Stomach smooth muscle (tissue), 2 donors: ENCODE data around the gene CMPK2.
"Not testable (repeated sequence)": the region's sequence is repeated elsewhere in the genome, so short reads cannot be mapped to it uniquely, and the experiment has no call there.

ENCODE experiments used
- H3K27ac ChIP-seq: one replicate; pipeline ENCODE4 v1.7.0; 2013; ENCODE audit warnings: mild to moderate bottlenecking, low read length, inconsistent platforms
- H3K27me3 ChIP-seq, 2 donors: one replicate each; pipeline ENCODE4 v1.7.0; 2013; ENCODE audit warnings: low read length in 2 of 2; ENCODE audit not compliant: insufficient read depth in 2 of 2, control insufficient read depth in 1 of 2
- H3K36me3 ChIP-seq, 2 donors: one replicate each; pipeline ENCODE4 v1.7.0; 2013; ENCODE audit warnings: low read length in 2 of 2; ENCODE audit not compliant: control insufficient read depth in 2 of 2, insufficient read depth in 2 of 2
- H3K4me1 ChIP-seq: one replicate; pipeline ENCODE4 v1.7.0; 2013; ENCODE audit warnings: low read length; ENCODE audit not compliant: control insufficient read depth, insufficient read depth
- H3K4me3 ChIP-seq, 2 donors: one replicate each; pipeline ENCODE4 v1.7.0; 2013; ENCODE audit warnings: low read length in 2 of 2
- H3K9ac ChIP-seq, 2 donors: one replicate each; pipeline ENCODE4 v1.7.0; 2013; ENCODE audit warnings: low read length in 2 of 2, mild to moderate bottlenecking in 1 of 2
- H3K9me3 ChIP-seq, 2 donors: one replicate each; pipeline ENCODE4 v1.7.0; 2013; ENCODE audit warnings: low read length in 2 of 2; ENCODE audit not compliant: control insufficient read depth in 2 of 2
- donor health status: healthy.
- donor health status: Pancreatic carcinoma.

CMPK2 gene

DNA sequence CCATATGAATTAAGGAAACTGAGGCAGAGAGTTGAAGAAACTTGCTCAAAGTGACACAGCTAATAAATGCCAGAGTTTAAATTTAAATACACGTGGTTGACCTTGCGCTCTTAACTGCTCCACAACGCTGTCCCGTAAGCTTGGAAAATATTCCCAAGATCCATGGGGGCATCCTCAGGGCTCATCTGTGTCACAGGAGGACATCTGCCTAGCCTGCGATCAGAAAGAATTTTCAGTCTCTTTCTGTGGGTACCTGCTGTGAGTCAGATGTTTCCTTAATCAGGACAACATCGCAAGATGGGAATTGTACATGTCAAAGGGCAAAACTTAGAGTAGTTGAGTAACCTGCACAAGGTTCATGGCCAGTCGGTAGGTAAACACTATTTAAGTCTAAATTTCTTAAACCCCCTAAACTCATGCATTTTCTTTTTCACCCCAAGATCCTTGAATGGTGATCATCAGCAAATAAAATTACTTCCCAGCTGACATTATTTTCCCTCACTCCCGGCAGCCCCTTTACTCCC is 1.4 kb downstream of the CMPK2 start:
- Histone ChIP-seq H3K27ac (no peak overlapping the region), H3K9ac (no peak overlapping the region), H3K27me3 (no peaks in the 10 kb centered on the region), H3K4me1 (peaks cover 23% of the 10 kb centered on the region), H3K36me3 (peaks cover 4% of the 10 kb centered on the region in 2 donors), H3K4me3 (peak overlapping the region in 1 of 2 donors; percentile 84), H3K9me3 (peaks cover 0 to 3% of the 10 kb centered on the region in 2 donors)

DNA sequence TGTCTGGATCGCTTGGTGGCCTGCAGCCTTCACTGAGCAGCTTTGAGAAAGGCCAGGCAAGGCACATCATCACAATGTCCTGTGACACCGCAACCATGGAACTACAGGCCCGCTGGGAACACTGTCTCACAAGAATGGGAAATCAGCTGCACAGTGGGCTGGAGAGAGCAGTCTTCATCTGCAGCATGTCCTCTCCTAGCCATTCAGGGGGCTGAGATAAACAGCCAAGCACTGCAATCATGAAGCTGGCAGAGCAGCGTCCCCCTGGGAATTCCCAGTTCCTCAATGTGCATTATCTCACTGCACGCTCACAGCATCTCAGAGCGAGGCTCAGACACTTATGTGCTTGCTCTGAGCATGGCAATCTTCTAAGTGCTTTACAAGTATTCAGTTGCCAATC is 1.9 kb downstream of the CMPK2 start:
- H3K27ac ChIP-seq: no peak overlapping the region
- H3K4me3 ChIP-seq: no peak overlapping the region
- H3K4me1 ChIP-seq: peaks cover 23% of the 10 kb centered on the region
- H3K27me3 ChIP-seq: no peaks in the 10 kb centered on the region
- H3K9me3 ChIP-seq: peaks cover 0 to 4% of the 10 kb centered on the region in 2 donors
- H3K9ac ChIP-seq: no peak overlapping the region
- peaks cover 4 to 6% of the 10 kb centered on the region in 2 donors for H3K36me3 ChIP-seq

DNA sequence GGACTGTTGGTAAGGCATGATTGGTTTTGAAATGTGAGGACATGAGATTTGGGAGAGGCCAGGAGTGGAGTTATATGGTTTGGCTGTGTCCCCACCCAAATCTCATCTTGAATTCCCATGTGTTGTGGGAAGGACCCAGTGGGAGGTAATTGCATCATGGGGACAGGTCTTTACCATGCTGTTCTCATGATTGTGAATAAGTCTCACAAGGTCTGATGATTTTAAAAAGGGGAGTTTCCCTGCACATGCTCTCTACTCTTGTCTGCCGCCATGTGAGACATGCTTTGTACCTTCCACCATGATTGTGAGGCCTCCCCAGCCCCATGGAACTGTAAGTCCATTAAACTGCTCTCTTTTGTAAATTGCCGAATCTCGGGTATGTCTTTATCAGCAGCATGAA is 5.4 kb downstream of the CMPK2 start:
- no peak overlapping the region for H3K4me3 ChIP-seq
- no peaks in the 10 kb centered on the region for H3K27me3 ChIP-seq
- H3K9me3 ChIP-seq: peaks cover 0 to 4% of the 10 kb centered on the region in 2 donors
- peaks cover 4 to 8% of the 10 kb centered on the region in 2 donors for H3K36me3 ChIP-seq
- peaks cover 11% of the 10 kb centered on the region for H3K4me1 ChIP-seq
- H3K27ac ChIP-seq: no peak overlapping the region
- no peak overlapping the region for H3K9ac ChIP-seq

DNA sequence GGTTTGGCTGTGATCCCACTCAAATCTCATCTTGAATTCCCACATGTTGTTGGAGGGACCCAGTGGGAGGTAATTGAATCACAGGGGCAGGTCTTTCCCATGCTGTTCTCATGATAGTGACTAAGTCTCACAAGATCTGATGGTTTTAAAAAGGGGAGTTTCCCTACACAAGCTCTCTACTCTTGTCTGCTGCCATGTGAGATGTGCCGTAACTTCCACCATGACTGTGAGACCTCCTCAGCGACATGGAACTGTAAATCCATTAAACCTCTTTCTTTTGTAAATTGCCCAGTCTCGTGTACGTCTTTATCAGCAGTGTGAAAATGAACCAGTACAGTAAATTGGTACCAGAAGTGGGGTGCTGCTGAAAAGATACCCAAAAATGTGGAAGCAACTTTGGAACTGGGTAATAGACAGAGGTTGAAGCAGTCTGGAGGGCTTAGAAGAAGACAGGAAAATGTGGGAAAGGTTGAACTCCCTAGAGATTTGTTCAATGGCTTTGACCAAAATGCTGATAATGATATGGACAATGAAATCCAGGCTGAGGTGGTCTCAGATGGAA is 7.2 kb downstream of the CMPK2 start:
- H3K27me3 ChIP-seq, H3K9ac ChIP-seq, H3K36me3 ChIP-seq, H3K27ac ChIP-seq, H3K4me3 ChIP-seq, H3K4me1 ChIP-seq, H3K9me3 ChIP-seq: not testable (repeated sequence)

DNA sequence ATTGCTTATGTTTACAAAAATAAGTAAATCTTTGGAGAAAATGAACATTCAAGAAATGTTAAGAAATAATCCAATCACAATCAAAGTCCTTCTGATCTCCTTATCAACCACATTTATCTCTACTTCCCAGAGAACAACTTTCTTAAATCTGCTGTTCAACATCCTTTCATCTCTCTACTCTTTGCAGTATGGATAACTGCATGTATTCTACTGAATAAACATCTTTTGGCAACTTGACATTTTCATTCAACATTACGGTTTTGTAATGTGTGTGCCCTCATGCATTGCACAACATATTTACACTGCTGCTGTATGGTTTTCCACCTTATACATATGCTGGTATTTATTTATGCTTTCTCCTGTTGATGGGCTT is 9.2 kb downstream of the CMPK2 start:
- peaks cover 4 to 8% of the 10 kb centered on the region in 2 donors for H3K36me3 ChIP-seq
- no peak overlapping the region for H3K4me3 ChIP-seq
- H3K27ac ChIP-seq: no peak overlapping the region

DNA sequence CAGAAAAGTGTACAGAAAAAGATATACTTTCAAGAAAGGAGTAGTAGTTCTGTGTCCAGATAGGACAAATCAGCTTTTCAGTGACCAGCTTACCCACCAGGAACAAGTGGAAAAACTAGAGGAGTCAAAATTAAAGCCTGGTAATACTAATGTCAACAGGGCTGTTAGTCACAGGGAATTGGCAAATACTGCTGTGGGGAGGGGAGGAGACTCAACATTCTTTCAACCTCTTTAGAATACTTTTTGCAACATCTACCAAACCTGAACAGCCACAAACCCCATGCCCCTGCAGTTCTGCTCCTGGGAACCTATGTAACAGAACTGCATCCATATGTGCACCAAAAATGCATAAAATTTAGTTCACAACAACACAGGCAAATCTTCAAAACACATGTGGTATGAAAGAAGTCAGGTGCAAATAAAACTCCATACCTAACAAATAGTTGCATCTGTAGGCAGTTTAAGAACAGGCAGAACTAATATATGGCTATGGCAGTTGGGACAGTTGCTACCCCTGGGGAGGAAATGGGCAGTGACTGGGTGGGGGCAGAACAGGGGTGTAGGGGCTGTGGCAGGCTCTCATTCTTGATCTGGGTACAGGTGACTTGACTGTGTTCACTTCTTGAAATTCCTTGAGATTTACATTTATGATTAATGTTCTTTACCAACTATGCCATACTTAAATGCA is 9.7 kb downstream of the CMPK2 start:
- Histone ChIP-seq H3K9ac (no peak overlapping the region), H3K9me3 (peaks cover 0 to 4% of the 10 kb centered on the region in 2 donors), H3K27me3 (no peaks in the 10 kb centered on the region), H3K36me3 (peaks cover 4 to 14% of the 10 kb centered on the region in 2 donors), H3K4me1 (no peaks in the 10 kb centered on the region), H3K4me3 (no peak overlapping the region), H3K27ac (no peak overlapping the region)

More for the DNA sequence above, 9.2 kb downstream of the CMPK2 start:
- no peaks in the 10 kb centered on the region for H3K4me1 ChIP-seq
- no peak overlapping the region for H3K9ac ChIP-seq
- H3K27me3 ChIP-seq: no peaks in the 10 kb centered on the region
- H3K9me3 ChIP-seq: peaks cover 0 to 4% of the 10 kb centered on the region in 2 donors

DNA sequence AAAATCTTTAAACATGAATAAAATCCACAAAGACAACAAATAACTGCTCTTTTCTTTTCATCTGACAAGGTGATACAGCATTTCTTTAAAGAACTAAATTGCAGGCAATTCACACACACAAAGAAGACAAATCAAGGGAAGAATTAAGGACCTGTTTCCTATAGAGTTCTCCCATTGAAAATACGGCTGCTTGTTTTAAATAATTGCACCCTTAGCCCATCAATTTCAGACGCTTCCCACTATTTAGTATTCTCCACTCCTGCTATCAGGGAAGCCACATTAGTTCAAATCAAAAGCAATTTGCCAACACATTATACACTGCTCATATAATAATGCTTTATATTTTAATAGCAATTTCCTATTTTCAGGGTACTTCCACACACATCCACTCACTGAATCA is 11.3 kb downstream of the CMPK2 start:
- Histone ChIP-seq H3K4me3 (no peak overlapping the region), H3K36me3 (peaks cover 8 to 17% of the 10 kb centered on the region in 2 donors), H3K27ac (no peak overlapping the region), H3K9ac (no peak overlapping the region), H3K9me3 (peaks cover 1 to 6% of the 10 kb centered on the region in 2 donors), H3K4me1 (no peaks in the 10 kb centered on the region), H3K27me3 (no peaks in the 10 kb centered on the region)

DNA sequence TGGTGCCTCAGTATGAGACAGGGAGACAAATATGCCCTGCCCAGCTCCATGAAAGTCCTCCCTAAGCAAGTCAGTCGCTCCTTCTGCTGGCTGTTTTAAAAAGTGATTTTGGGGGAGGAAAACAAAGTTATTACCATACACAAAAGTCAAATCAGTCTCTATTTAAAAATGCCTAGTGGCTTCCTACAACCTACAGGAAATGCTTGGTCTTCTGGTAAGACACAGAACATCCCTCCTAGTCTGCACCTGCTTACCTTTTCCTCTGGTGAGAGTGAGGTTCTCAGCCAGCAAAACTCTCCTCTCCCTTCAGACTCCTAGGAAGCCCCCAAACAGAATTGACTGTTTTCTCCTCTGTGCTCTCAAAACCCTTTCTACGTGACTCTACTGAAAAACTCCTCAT is 13.5 kb downstream of the CMPK2 start:
- H3K9me3 ChIP-seq: peaks cover 10 to 15% of the 10 kb centered on the region in 2 donors
- H3K36me3 ChIP-seq: peaks cover 11 to 20% of the 10 kb centered on the region in 2 donors
- H3K4me3 ChIP-seq: no peak overlapping the region
- no peaks in the 10 kb centered on the region for H3K4me1 ChIP-seq
- no peak overlapping the region for H3K9ac ChIP-seq
- H3K27ac ChIP-seq: no peak overlapping the region
- H3K27me3 ChIP-seq: no peaks in the 10 kb centered on the region

DNA sequence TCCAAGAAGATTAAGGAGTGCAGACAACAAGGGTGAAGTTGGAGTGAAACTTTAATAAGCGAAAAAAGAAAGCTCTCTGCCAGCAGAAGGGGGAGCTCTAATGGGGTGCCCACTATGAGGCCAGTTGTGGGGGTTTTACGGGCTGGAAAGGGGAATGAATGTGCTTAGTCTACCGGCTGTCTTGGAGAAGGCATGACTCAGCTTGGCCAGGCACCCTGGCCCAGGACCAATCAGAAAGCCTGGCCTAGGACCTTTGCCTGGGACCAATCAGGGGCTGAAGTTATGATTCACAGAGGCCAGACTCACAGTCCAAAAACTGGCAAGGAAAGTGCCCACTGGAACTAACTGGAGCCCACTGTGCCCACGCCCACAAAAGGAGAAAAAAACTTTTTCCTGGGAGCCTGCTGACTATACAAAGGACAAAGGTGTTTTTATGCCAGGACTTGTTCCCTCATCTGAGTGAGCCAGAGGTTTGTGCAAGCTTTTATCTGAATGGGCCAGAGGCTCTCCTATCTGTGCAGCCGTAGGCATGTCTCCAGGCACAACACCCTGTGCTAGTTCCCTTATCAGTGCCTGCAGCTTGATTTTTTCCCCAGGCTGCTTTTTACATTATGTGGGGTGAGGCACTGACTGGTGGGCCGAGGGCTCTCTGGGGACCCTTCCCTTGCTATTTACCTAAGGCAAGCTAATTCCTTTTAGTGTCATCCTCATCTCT is 18.6 kb downstream of the CMPK2 start:
- Histone ChIP-seq H3K9me3 (peaks cover 51 to 60% of the 10 kb centered on the region in 2 donors), H3K9ac (no peak overlapping the region), H3K27me3 (no peaks in the 10 kb centered on the region), H3K4me1 (no peaks in the 10 kb centered on the region), H3K27ac (no peak overlapping the region), H3K36me3 (peaks cover 11 to 22% of the 10 kb centered on the region in 2 donors), H3K4me3 (no peak overlapping the region)

DNA sequence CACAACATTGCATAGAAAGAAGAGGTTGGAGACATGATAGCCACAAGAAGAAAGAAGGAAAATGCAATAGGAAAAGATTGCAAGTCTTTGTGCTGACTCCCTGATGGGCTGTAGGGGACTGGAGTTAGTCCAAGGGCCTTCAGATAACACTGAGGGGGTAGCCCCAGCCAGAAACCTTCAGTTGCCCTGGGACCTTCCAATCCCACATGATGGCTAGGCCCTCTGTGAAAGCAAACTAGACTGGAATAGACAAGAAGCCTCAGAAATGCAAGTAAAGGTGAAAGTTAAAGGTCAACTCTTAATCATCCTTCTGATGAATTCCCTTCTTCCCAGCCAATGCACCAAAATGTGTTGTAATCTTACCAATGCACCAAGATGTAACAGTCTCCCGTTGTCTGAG is 19.2 kb downstream of the CMPK2 start:
- Histone ChIP-seq H3K27ac (no peak overlapping the region), H3K9me3 (peaks cover 54 to 62% of the 10 kb centered on the region in 2 donors), H3K4me3 (no peak overlapping the region)

More for the DNA sequence above, 19.2 kb downstream of the CMPK2 start:
- Histone ChIP-seq H3K27me3 (no peaks in the 10 kb centered on the region), H3K9ac (no peak overlapping the region), H3K36me3 (peaks cover 11 to 22% of the 10 kb centered on the region in 2 donors), H3K4me1 (no peaks in the 10 kb centered on the region)
